Measurements from ENCODE around the gene SFTPB.

DNA sequence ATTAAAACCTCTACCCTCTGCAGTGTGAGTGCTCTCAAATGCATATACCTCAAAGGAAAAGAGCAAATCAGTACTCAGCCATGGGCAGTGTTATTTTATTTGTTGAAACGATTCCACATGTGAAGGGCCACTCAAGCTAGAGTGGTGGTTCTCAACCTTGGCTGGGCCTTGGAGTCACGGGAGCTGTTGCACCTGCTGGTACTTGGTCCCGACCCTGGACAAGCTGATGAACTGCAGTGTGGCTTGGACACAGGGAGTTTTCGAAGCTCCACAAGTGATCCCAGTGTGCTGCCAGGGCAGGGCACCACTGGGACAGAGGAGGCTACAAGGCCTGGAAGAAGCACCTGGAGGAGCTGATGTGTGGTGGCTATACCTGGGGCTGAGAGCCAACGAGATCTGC lies 45.8 kb upstream of the SFTPB start:
- TF ChIP-seq CTCF (IDR thresholded peaks at IDR 0.05) (no peak), EZH2phosphoT487 (IDR thresholded peaks at IDR 0.05) (no peak)
